T-helper 17 cell (primary cell): ENCODE measurements around the gene FOXN1. TPM values are rescaled to one million over a fixed set of nuclear protein-coding genes. Genes with fewer than 3 reads are reported as not detected.

Experiments used
- ATAC-seq: fragments of 150-1000 bp; cut with Tn5 transposase; 2 replicates; pipeline ENCODE4 v1.10.0; 2021; ENCODE audit warnings: mild to moderate bottlenecking, moderate library complexity
- DNase-seq, 3 donors: peaks; one replicate each; pipeline versions ENCODE4 v3.0.0 to v3.0.0-alpha.2; 2020 to 2021
- H3K9me3 ChIP-seq: one replicate; pipeline ENCODE4 v1.7.0; 2013; ENCODE audit warnings: low read length, mild to moderate bottlenecking; ENCODE audit not compliant: control insufficient read depth, poor library complexity, severe bottlenecking
- H3K27ac Mint-ChIP-seq: one replicate; pipeline ENCODE4 v1.8.0; 2022; ENCODE audit warnings: mild to moderate bottlenecking, moderate library complexity, mixed read lengths
- H3K27me3 Mint-ChIP-seq: one replicate; pipeline ENCODE4 v1.8.0; 2022; ENCODE audit warnings: mixed read lengths
- H3K36me3 Mint-ChIP-seq: one replicate; pipeline ENCODE4 v1.8.0; 2022; ENCODE audit warnings: low read depth, mixed read lengths
- H3K4me1 Mint-ChIP-seq: one replicate; pipeline ENCODE4 v1.8.0; 2022; ENCODE audit warnings: mild to moderate bottlenecking, mixed read lengths
- H3K4me3 Mint-ChIP-seq: one replicate; pipeline ENCODE4 v1.8.0; 2022; ENCODE audit warnings: mild to moderate bottlenecking, moderate library complexity, mixed read lengths
- total RNA-seq, 4 donors: library from RNA in 2 of 4; stranded (reverse) in 2 of 4; gene quantifications; one replicate each; pipeline ENCODE4 v1.2.3 and lab custom pipeline; 2022 to 2026

Gene FOXN1
- total RNA-seq, 2 donors from 2014 or later: not detected

- peaks cover 22% of the 10 kb centered on the region for H3K4me1 Mint-ChIP-seq
- peaks cover 24% of the 10 kb centered on the region for H3K27me3 Mint-ChIP-seq
- H3K36me3 Mint-ChIP-seq: peaks cover 4% of the 10 kb centered on the region
- no peak overlapping the region for H3K27ac Mint-ChIP-seq
- no peaks in the 10 kb centered on the region for H3K9me3 ChIP-seq
- no peak for DNase-seq
- ATAC-seq: no peak
- no peak overlapping the region for H3K4me3 Mint-ChIP-seq
Measured at GRCh38 chr17:28471531-28472342, 34.4 kb upstream of the FOXN1 start.

- ATAC-seq: no peak
- Mint-ChIP-seq H3K4me3 (no peak overlapping the region), H3K27me3 (peaks cover 14% of the 10 kb centered on the region), H3K36me3 (peaks cover 4% of the 10 kb centered on the region), H3K27ac (peak overlapping the region; percentile 34), H3K4me1 (peaks cover 19% of the 10 kb centered on the region)
- no peak for DNase-seq
- H3K9me3 ChIP-seq: no peaks in the 10 kb centered on the region
Measured at GRCh38 chr17:28472871-28473497, 33.2 kb upstream of the FOXN1 start.

DNA sequence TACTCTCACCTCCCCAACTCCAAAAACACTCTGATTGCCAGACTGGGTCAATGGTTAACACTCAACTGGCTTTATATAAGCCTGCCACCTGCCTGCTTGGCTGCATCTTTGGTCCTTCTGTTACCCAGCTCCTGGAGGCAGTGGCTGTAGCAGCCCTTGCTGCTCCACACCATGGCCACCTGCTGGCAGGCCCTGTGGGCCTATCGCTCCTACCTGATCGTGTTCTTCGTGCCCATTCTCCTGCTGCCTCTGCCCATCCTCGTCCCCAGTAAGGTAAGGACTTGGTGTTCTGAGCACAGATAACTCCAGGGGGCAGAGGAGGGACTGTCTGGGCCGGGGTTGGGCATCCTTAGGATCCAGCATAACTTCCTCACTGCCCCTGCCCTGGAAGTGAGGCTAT is 32.6 kb upstream of the FOXN1 start, which contains the start of gene SLC13A2:
Gene SLC13A2, plus strand, starts transcription at position 103 of the 400 bp plus-strand sequence. Its CDS starts 69 bp downstream, at position 172.
- Mint-ChIP-seq H3K36me3 (peaks cover 7% of the 10 kb centered on the region), H3K4me3 (no peak within 1 kb of the TSS), H3K4me1 (peaks cover 18% of the 10 kb centered on the region), H3K27me3 (peaks cover 14% of the 10 kb centered on the region), H3K27ac (peak within 1 kb of the TSS; percentile 34)
- no peaks in the 10 kb centered on the region for H3K9me3 ChIP-seq
- ATAC-seq (no peak), DNase-seq (no peak)

DNA sequence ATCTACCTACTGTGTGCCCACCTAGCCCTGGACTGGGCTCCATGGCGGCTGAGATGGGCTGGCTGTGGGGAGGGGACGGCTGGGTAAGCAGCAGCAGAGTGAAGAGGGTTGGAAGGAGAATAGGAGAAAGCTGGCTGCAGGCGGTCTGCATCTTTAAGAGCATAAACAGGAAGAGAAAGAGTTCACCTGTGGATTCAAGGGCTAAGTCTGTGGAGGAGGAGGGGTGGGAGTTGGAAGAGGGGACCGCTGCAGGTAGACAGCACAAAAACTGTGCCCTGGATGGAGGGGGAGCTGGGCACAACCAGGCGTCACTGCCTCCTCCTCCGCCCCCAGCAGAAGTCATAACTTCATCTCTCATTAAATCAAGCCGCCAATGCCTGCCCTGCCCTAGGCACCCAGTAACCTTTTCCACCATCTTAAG is 32.0 kb upstream of the FOXN1 start:
- no peak overlapping the region for H3K4me3 Mint-ChIP-seq
- H3K9me3 ChIP-seq: no peaks in the 10 kb centered on the region
- ATAC-seq (no peak), DNase-seq (no peak)
- H3K4me1 Mint-ChIP-seq: peaks cover 16% of the 10 kb centered on the region
- H3K27me3 Mint-ChIP-seq: peaks cover 14% of the 10 kb centered on the region
- peaks cover 7% of the 10 kb centered on the region for H3K36me3 Mint-ChIP-seq
- H3K27ac Mint-ChIP-seq: peak overlapping the region; percentile 34

DNA sequence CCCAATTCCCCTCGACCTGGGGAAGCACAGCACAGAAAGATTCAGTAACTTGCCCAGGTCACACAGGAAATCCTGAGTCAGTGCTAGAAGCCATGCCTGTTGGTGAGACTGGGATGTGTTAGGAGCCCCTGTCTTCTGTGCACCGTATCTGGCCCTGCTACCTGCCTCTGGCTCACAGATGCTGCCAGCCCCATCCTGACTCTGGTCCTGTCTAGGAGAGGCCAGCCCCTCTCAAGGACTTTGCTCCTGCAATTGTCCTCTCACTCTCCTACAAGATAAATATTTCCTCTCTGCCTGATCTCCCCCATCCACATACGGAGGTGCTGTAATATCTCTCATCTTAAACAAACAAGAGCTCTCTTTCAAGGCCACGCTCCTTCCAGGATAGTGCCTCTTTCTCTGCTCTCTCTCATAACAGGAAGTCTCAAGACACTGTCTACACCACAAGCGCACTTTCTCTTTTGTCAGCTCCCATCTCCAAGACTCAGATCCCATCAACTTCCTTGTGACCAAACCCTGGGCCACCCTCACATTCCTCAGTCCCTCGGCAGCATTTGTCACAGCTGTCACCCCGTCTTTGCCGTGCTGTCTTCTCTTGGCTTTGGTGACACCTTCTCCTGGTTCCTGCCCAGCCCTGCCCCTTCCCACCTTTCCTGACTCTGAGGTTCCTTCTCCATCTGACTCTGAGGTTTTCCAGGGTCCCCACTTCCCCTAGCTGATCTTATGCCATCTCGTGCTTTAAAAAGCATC is 30.8 kb upstream of the FOXN1 start:
- no peaks in the 10 kb centered on the region for H3K9me3 ChIP-seq
- H3K27me3 Mint-ChIP-seq: peaks cover 14% of the 10 kb centered on the region
- peak overlapping the region; percentile 67 for H3K27ac Mint-ChIP-seq
- H3K36me3 Mint-ChIP-seq: peaks cover 7% of the 10 kb centered on the region
- H3K4me1 Mint-ChIP-seq: peaks cover 14% of the 10 kb centered on the region
- DNase-seq: no peak
- no peak overlapping the region for H3K4me3 Mint-ChIP-seq
- no peak for ATAC-seq

DNA sequence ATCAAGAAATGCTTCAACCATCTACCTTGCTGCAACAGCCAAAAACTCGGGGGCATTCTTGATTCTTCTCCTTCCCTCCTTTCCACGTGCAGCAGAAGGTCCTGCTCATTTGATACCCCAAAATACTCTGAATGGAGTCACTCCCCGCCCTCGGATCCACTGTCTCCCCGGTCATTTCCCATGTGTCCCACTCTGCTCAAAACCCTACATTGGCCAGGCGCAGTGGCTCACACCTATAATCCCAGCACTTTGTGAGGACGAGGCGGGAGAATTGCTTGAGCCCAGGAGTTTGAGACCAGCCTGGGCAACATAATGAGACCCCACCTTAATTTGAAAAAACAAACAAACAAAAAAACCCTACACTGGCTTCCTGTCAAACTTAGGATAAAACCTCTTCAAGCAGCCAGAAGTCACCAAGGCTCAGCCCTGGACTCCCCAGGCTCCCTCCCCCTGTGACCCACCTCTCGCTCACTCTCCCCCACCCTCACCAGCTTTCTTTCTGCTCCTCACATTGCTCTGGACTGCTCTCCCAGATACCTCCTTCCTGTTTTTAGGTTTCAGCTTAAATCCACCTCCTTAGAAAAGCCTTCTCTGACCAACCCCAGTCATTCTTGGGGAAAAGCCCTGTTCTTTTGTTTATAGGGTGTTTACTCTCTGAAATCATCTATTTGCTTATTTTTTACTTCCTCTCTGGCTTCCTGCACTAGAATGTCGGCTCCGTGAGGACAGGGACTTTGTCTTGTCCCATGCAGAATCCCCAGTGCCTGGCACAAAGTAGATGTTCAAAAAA is 29.9 kb upstream of the FOXN1 start:
- Mint-ChIP-seq H3K36me3 (peaks cover 7% of the 10 kb centered on the region), H3K27ac (no peak overlapping the region), H3K4me3 (no peak overlapping the region), H3K27me3 (peaks cover 14% of the 10 kb centered on the region), H3K4me1 (peaks cover 15% of the 10 kb centered on the region)
- no peaks in the 10 kb centered on the region for H3K9me3 ChIP-seq
- no peak for ATAC-seq
- no peak for DNase-seq

GRCh38 chr17:28477928-28478327 is 28.2 kb upstream of the FOXN1 start:
- no peaks in the 10 kb centered on the region for H3K9me3 ChIP-seq
- ATAC-seq (no peak), DNase-seq (no peak)
- Mint-ChIP-seq H3K4me1 (peaks cover 15% of the 10 kb centered on the region), H3K27ac (peak overlapping the region; percentile 27), H3K4me3 (no peak overlapping the region), H3K36me3 (peaks cover 7% of the 10 kb centered on the region), H3K27me3 (peaks cover 14% of the 10 kb centered on the region)

- peaks cover 14% of the 10 kb centered on the region for H3K27me3 Mint-ChIP-seq
- no peaks in the 10 kb centered on the region for H3K9me3 ChIP-seq
- peaks cover 16% of the 10 kb centered on the region for H3K4me1 Mint-ChIP-seq
- ATAC-seq (no peak), DNase-seq (no peak)
- H3K27ac Mint-ChIP-seq: no peak overlapping the region
- H3K36me3 Mint-ChIP-seq: peaks cover 7% of the 10 kb centered on the region
- H3K4me3 Mint-ChIP-seq: no peak overlapping the region
Measured at GRCh38 chr17:28478712-28479615, 27.2 kb upstream of the FOXN1 start.

DNA sequence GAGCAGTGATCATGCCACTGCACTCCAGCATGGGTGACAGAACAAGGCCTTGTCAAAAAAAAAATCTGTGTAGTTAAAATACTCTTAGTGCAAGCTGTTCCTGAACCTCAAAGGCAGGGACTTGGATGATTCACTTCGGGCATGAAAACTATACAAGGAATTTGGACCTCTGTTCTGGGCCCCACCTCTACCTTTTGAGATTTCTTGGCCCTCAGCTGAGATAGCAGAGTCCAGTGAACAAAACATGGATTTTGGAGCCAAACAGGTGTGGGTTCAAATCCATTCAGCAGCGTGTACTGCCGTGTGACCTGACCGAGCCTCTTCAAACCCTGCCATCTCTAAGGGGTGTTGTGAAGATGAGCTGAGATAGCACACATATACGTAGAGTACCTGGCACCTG is 25.9 kb upstream of the FOXN1 start:
- no peaks in the 10 kb centered on the region for H3K9me3 ChIP-seq
- Mint-ChIP-seq H3K27ac (no peak overlapping the region), H3K27me3 (peaks cover 26% of the 10 kb centered on the region), H3K4me1 (peaks cover 19% of the 10 kb centered on the region), H3K36me3 (peaks cover 9% of the 10 kb centered on the region), H3K4me3 (no peak overlapping the region)
- DNase-seq (no peak), ATAC-seq (no peak)

DNA sequence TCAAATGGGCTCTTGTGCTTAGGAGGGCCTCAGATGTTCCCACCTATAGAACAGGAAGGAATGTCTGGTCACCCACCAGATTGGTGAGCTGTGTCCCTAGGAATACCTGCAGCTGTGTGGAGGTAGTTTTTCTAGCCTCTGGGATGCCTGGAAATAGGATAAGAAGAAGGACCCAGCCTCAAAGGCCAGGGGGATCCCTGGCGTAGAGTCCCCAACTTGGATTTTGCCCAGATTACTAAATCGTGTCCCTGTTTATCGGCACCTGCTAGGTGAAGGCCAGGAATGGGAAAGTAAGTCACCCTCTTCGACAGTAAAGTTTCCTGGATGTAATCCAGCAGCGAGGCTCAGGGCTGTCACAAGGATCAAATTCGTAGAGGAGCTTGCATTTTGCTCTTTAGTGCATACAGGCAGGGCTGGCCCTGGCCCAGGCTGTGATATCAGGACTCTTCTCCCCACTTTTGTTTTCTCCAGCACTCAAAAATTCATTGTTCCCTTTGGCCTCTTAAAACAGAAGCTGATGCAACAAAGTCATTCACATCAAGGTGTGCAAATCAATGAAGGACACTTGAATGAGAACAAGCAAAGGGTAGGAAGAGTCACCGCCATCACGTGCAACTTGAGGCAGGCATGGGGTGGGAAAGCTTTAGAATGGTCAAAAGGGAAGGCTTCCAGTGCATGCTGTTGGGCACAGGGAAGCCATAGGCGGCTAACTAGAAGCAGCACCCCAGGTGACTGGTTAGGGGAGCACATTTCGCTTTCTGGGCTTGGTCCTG is 25.2 kb upstream of the FOXN1 start:
- peaks cover 12% of the 10 kb centered on the region for H3K4me1 Mint-ChIP-seq
- H3K9me3 ChIP-seq: no peaks in the 10 kb centered on the region
- H3K36me3 Mint-ChIP-seq: peaks cover 6% of the 10 kb centered on the region
- H3K4me3 Mint-ChIP-seq: no peak overlapping the region
- no peak for ATAC-seq
- H3K27me3 Mint-ChIP-seq: peaks cover 26% of the 10 kb centered on the region
- H3K27ac Mint-ChIP-seq: no peak overlapping the region
- DNase-seq: no peak

- peaks cover 12% of the 10 kb centered on the region for H3K4me1 Mint-ChIP-seq
- H3K9me3 ChIP-seq: no peaks in the 10 kb centered on the region
- no peak overlapping the region for H3K27ac Mint-ChIP-seq
- H3K4me3 Mint-ChIP-seq: no peak overlapping the region
- H3K36me3 Mint-ChIP-seq: peaks cover 6% of the 10 kb centered on the region
- H3K27me3 Mint-ChIP-seq: peaks cover 27% of the 10 kb centered on the region
- DNase-seq (no peak), ATAC-seq (no peak)
Measured at GRCh38 chr17:28482551-28483199, 23.5 kb upstream of the FOXN1 start.
